MV-4-11 (cell line): ENCODE data around the gene TCF19.

Experiments
- DNase-seq: peaks from one replicate; lab custom pipeline; 2025; lab: John Stamatoyannopoulos, UW

TCF19 gene

DNA sequence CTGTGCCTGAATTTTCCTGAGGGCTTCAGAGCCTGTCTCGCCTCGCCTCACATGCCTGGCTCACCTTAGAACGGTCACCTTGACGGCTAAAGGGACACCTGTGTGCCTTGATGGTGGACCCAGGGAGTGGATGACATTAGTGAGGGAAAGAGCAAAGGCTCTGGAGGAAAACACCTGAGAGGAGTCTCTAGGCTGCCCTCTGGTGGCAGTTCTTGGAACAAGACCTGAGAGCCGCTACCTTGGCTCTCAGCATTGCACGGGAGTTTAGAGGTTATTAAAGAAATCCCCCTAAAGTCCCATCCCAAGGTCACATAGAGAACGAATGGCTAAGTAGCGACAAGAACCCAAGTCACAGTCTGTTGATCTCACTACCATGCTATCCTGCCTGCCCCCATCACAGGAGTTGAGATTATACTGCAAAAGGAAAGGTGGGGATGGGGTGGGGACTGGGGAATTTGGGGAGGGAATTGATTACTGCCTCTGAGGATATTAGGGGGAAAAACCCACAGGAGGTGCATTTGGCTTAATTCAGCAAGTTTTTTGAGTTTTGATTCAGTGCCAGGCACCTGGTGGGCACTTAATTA, 30.2 kb upstream of the TCF19 start:
- DNase-seq: no peak

DNA sequence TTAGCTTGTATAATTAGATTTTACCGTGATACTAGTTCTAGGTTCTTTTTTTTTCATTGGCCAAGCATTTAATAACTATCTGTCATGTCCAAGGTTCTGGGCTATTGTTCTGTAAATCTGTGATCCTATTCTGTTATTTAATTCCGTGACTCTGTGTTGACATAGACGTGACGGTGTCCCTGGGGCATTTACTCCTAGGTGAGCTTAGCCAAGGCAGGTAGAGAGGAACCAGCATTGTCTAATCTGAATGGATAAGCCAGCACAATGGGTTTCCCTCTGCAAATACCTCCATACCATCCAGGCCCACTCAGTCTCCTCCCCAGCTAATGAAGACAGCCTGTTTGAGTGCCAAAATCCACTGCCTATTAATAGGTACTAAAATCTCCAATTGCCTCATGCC, 29.3 kb upstream of the TCF19 start:
- no peak for DNase-seq

- DNase-seq: no peak
These were observed 27.6 kb upstream of the TCF19 start for GRCh38 chr6:31130751-31131150.

GRCh38 chr6:31131595-31131994, 26.8 kb upstream of the TCF19 start:
- DNase-seq: no peak

- no peak for DNase-seq
These were observed 25.6 kb upstream of the TCF19 start for GRCh38 chr6:31132806-31133205.

DNA sequence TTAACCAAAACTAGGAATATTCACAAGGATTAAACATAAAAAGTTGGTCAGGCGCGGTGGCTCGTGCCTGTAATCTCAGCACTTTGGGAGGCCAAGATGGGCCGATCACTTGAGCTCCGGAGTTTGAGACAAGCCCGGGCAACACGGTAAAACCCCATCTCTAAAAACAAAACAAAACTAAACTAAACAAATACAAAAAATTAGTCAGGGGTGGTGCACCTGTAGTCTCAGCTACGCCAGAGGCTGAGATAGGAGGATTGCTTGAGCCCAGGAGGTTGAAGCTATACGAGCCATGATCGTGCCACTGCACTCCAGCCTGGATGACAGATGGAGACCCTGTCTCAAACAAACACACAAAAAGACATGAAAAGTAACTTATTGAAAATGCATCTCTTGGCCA, 22.7 kb upstream of the TCF19 start:
- no peak for DNase-seq

DNA sequence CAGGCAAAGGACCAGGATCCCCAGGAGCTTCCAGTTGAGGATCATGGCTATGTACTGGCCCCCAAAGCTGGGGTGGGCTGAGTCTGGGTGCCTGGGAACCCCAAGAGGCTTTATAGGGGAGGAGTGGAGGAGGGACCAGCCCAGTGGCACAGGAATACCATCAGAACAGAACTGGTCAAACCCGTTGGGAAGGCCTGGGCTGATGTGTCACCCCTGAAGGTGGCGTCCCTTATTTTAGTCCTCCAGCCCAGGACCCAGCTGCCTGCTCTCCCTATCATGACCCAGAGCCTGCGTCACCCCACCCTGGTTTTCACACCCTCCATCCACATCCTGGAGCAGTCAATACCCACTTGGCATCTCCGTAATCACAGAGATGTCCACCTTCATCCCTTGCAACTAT, 19.4 kb upstream of the TCF19 start, which contains the start of gene PSORS1C2:
TSS of gene PSORS1C2 (minus strand) at position 85 of the 400 bp plus-strand sequence. CDS start at position 45, 40 bp downstream.
- no peak for DNase-seq

DNA sequence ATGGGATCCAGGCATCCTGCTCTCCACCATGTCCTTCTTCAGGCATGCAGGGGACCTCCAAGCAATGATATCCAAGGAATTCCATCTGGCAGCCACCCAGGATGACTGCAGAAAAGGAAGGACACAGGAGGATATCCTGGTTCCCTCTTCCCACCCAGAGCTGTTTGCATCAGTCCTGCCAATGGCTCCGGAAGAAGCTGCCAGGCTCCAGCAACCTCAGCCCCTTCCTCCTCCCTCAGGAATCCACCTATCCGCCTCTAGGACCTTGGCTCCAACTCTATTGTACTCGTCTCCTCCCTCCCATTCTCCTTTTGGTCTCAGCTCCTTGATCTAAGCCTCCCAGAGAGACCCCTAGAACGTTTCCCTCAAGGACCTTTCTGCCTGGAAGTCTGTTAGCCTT, 18.8 kb upstream of the TCF19 start:
- DNase-seq: no peak

GRCh38 chr6:31140643-31141042, 17.7 kb upstream of the TCF19 start:
- no peak for DNase-seq

DNA sequence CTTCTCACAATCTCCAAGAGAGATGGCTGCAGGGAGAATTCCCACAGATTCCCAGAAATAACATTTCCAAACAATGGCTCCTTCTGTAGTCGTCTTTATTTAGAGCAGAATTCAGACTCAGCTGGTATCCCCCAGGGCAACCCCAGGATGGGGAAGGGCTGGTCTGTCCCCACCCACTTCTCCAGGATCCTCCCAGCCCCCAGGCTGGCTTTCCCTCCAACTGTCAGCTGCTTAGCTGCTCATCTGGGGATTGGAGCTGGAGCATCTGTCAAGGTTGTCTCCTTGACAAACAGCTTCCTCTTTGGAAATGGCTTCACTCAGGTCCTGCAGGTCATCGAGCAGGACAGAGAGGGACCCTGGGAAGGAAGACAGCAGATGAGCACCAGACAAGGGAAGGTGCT, 16.0 kb upstream of the TCF19 start:
- no peak for DNase-seq

GRCh38 chr6:31143148-31143547, 15.2 kb upstream of the TCF19 start:
- DNase-seq: no peak

- no peak for DNase-seq
These were observed 14.0 kb upstream of the TCF19 start for GRCh38 chr6:31144296-31144969.

GRCh38 chr6:31144970-31145340, 13.4 kb upstream of the TCF19 start:
- no peak for DNase-seq

DNA sequence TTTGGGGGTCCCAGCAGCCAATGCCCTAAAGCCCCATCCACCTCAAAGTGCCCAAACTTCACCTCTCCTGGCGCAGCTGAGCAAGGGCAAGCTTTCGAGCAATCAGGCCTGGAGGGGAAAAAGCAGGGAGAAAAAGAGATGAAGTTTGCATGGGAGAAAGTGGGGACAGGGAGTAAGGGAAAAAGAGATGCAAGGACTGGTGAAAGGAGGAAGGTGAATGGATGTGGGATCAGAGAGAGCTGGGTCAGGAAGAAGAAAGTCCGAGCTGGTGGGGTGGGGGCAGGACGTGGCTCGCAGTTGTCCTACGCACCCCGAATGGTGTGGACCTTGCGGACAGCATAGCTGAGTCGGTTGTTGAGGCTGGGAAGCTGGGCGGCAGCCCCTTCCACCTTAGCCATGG, 13.0 kb upstream of the TCF19 start:
- DNase-seq: no peak

GRCh38 chr6:31149827-31150447, 8.5 kb upstream of the TCF19 start:
- no peak for DNase-seq

DNA sequence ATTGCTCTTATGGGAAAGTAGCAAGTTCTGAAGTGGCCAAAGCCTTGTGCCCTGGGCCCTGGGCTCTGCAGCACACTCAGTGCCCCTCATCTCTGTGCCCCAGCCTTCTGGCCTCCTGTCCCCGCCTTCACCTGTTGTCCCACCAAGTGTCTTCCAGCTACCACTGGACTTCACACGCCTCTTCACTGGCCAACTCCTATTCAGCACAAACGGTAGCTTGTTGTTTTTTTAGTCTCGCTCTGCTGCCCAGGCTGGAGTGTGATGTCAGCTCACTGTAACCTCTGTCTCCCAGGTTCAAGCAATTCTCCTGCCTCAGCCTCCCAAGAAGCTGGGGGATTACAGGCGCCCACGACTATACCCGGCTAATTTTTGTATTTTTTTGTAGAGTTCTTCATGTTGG, 5.6 kb upstream of the TCF19 start:
- no peak for DNase-seq

- no peak for DNase-seq
These were observed 4.0 kb upstream of the TCF19 start for GRCh38 chr6:31154436-31154835.

DNA sequence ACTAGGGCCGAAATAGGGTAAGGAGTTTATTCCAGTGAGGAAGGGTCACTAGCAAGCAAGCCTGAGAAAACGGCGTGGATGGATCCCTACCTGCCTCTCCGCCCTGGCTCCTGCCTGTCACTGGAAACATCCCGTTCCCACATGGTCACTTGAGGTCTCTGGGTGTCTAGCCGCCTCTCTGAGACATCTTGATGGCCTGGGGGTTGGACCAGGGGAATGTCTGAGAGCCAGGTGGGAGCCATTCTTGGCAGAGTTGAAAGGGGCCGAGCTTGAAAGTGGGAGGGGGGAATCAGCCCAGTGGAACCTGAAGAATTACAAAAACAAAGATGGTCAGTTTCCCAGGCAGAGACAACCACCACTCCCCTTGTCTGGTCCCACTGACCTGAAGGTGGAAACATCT, 1.7 kb upstream of the TCF19 start:
- no peak for DNase-seq

GRCh38 chr6:31157513-31158139, 763 bp upstream of the TCF19 start, which contains the start of gene CCHCR1:
TSS of gene CCHCR1 (minus strand) at chr6:31157802. CDS start at chr6:31157600, 202 bp downstream.
- no peak for DNase-seq

- DNase-seq: no peak
These were observed 770 bp downstream of the TCF19 start for GRCh38 chr6:31158863-31159855.

- DNase-seq: no peak
These were observed 3.1 kb downstream of the TCF19 start for GRCh38 chr6:31161216-31162126.
